HCT116 (cell line): ENCODE results near the gene C1orf159. TPM values are rescaled to one million over a fixed set of nuclear protein-coding genes. Genes with fewer than 3 reads are reported as not detected.

ENCODE experiments used
- ATAC-seq: fragments of 200-7000 bp; cut with Tn5 transposase; 2 replicates; pipeline ENCODE4 v1.9.1; 2020; ENCODE audit warnings: mild to moderate bottlenecking, moderate library complexity
- BruUV-seq: library from RNA; stranded (reverse); fragments of 400-500 nt; replicated peaks from 2 replicates; lab custom pipeline; 2021; lab: Mats Ljungman, UMichigan
- CTCF ChIA-PET: fragments of 300-600 bp; sonication (Branson Sonifier 250); formaldehyde crosslinking; loops from one replicate; lab custom pipeline; 2021; ENCODE audit warnings: antibody characterized with exemption; lab: Charles Lee
- POLR2A ChIA-PET: fragments of 300-600, 350-600 bp; sonication (Branson Sonifier 250); formaldehyde crosslinking; loops from one replicate; lab custom pipeline; 2021; ENCODE audit warnings: antibody characterized with exemption; lab: Charles Lee
- RAD21 ChIA-PET, 2 experiments: fragments of 300-600 bp; sonication (Branson Sonifier 250); formaldehyde crosslinking; loops; one replicate each; lab custom pipeline; 2023; ENCODE audit warnings: low total read pairs in 2 of 2; ENCODE audit not compliant: uncharacterized antibody in 2 of 2, unreplicated experiment in 2 of 2, low non-redundant PET in 1 of 2; lab: Charles Lee
- DNase-seq: peaks from one replicate; pipeline ENCODE4 v3.0.0-alpha.2; 2010; ENCODE audit warnings: low read depth, low spot score
- H2AFZ ChIP-seq: fragments of 200-600 bp; shearing (Covaris generic), sonication (generic); 2 replicates; pipeline ENCODE4 v1.6.1; 2017; ENCODE audit warnings: low read depth, mixed run types, mixed read lengths, antibody characterized with exemption, low read length; ENCODE audit not compliant: poor library complexity, severe bottlenecking
- H3K27ac ChIP-seq: 2 replicates; pipeline ENCODE4 v1.5.1; 2012; ENCODE audit warnings: low read depth, low read length
- H3K27me3 ChIP-seq: fragments of 200-600 bp; sonication (generic); 2 replicates; pipeline ENCODE4 v1.6.1; 2016; ENCODE audit warnings: mixed run types, low read length, mixed read lengths; ENCODE audit not compliant: insufficient read depth
- H3K36me3 ChIP-seq, 2 experiments: fragments of 200-500 bp in 1 of 2; fragments of 200-600 bp in 1 of 2; sonication (Bioruptor generic) in 1 of 2; sonication (generic) in 1 of 2; 2 replicates each; pipeline versions ENCODE4 v1.5.1 to v1.6.1; 2014 to 2016; ENCODE audit warnings: low read length in 2 of 2, inconsistent platforms in 1 of 2, mixed read lengths in 1 of 2, mixed run types in 1 of 2; ENCODE audit not compliant: insufficient read depth in 2 of 2, control insufficient read depth in 1 of 2
- H3K4me1 ChIP-seq, 2 experiments: fragments of 200-600 bp in 1 of 2; sonication (generic) in 1 of 2; 2 replicates each; pipeline versions ENCODE4 v1.5.1 to v1.6.1; 2012 to 2017; ENCODE audit warnings: low read length in 2 of 2, inconsistent platforms in 1 of 2, mild to moderate bottlenecking in 1 of 2, mixed read lengths in 1 of 2, mixed run types in 1 of 2, moderate library complexity in 1 of 2; ENCODE audit not compliant: insufficient read depth in 2 of 2, control insufficient read depth in 1 of 2
- H3K4me2 ChIP-seq: fragments of 200-600 bp; sonication (generic); 2 replicates; pipeline ENCODE4 v1.6.1; 2017; ENCODE audit warnings: mixed run types, low read length, mixed read lengths
- H3K4me3 ChIP-seq, 2 experiments: fragments of 200-600 bp in 1 of 2; sonication (generic) in 1 of 2; replicated peaks in 1 of 2; 2 replicates each; pipeline ENCODE4 v1.5.1; 2011 to 2016; ENCODE audit warnings: low read length in 2 of 2, control low read depth in 1 of 2, low read depth in 1 of 2, mild to moderate bottlenecking in 1 of 2, mixed read lengths in 1 of 2, mixed run types in 1 of 2
- H3K79me2 ChIP-seq: fragments of 200-600 bp; sonication (generic); 2 replicates; pipeline ENCODE4 v1.6.1; 2017; ENCODE audit warnings: mild to moderate bottlenecking, mixed run types, low read length, moderate library complexity, mixed read lengths; ENCODE audit not compliant: insufficient read depth
- H3K9ac ChIP-seq: fragments of 200-600 bp; sonication (generic); 2 replicates; pipeline ENCODE4 v1.6.1; 2016; ENCODE audit warnings: low read length, mixed read lengths
- H3K9me2 ChIP-seq: fragments of 200-600 bp; sonication (generic), shearing (Covaris generic); 2 replicates; pipeline ENCODE4 v1.6.1; 2017; ENCODE audit warnings: mixed run types, mild to moderate bottlenecking, moderate library complexity; ENCODE audit not compliant: insufficient read depth
- H3K9me3 ChIP-seq, 2 experiments: fragments of 200-500 bp in 1 of 2; fragments of 200-600 bp in 1 of 2; sonication (Bioruptor generic) in 1 of 2; sonication (generic) in 1 of 2; 2 replicates each; pipeline ENCODE4 v1.6.1; 2014 to 2017; ENCODE audit warnings: low read length in 2 of 2, mixed read lengths in 2 of 2, inconsistent platforms in 1 of 2, low read depth in 1 of 2, mild to moderate bottlenecking in 1 of 2, mixed run types in 1 of 2, moderate library complexity in 1 of 2; ENCODE audit not compliant: control insufficient read depth in 1 of 2, insufficient read depth in 1 of 2
- H4K20me1 ChIP-seq: fragments of 200-600 bp; sonication (generic), shearing (Covaris generic); 2 replicates; pipeline ENCODE4 v1.6.1; 2017; ENCODE audit warnings: mixed run types, mild to moderate bottlenecking, moderate library complexity; ENCODE audit not compliant: insufficient read depth
- EGR1 ChIP-seq: IDR thresholded peaks from 2 replicates; pipeline ENCODE4 v1.6.1; 2012; ENCODE audit warnings: low read depth
- ELF1 ChIP-seq: IDR thresholded peaks from 2 replicates; pipeline ENCODE4 v1.6.1; 2012; ENCODE audit warnings: low read depth, borderline replicate concordance
- EZH2 ChIP-seq: fragments of 200-600 bp; sonication (generic); IDR thresholded peaks from 2 replicates; pipeline ENCODE4 v1.6.1; 2017; ENCODE audit warnings: antibody characterized with exemption, mixed run types
- EZH2phosphoT487 ChIP-seq: fragments of 200-600 bp; IDR thresholded peaks from 2 replicates; pipeline ENCODE4 v1.6.1; 2018; ENCODE audit warnings: antibody characterized with exemption, borderline replicate concordance
- JUND ChIP-seq: IDR thresholded peaks from 2 replicates; pipeline ENCODE4 v1.6.1; 2012
- POLR2A ChIP-seq: IDR thresholded peaks from 2 replicates; pipeline ENCODE4 v1.7.0; 2011; ENCODE audit warnings: borderline replicate concordance; ENCODE audit not compliant: insufficient read depth, insufficient read length; ENCODE audit errors: extremely low read depth
- POLR2AphosphoS5 ChIP-seq: IDR thresholded peaks from 2 replicates; pipeline ENCODE4 v1.6.1; 2011; ENCODE audit warnings: mild to moderate bottlenecking, low read depth, low read length, moderate library complexity
- RAD21 ChIP-seq: IDR thresholded peaks from 2 replicates; pipeline ENCODE4 v1.6.1; 2012; ENCODE audit warnings: low read depth, mild to moderate bottlenecking
- SIN3A ChIP-seq: IDR thresholded peaks from 2 replicates; pipeline ENCODE4 v1.6.1; 2012; ENCODE audit warnings: low read depth
- SP1 ChIP-seq: IDR thresholded peaks from 2 replicates; pipeline ENCODE4 v1.6.1; 2012; ENCODE audit warnings: low read depth
- SRF ChIP-seq: IDR thresholded peaks from 2 replicates; pipeline ENCODE4 v1.6.1; 2012; ENCODE audit warnings: low read depth
- TCF7L2 ChIP-seq: IDR thresholded peaks from 2 replicates; pipeline ENCODE4 v1.7.0; 2011; ENCODE audit warnings: borderline replicate concordance, inconsistent platforms; ENCODE audit not compliant: insufficient read depth, insufficient read length; ENCODE audit errors: extremely low read depth
- ZFX ChIP-seq: fragments of 450-650 bp; IDR thresholded peaks from 2 replicates; pipeline ENCODE4 v1.6.1; 2017
- intact Hi-C: fragments of 100-400 bp; cut with micrococcal nuclease; formaldehyde crosslinking; loops from 2 replicates; pipeline ENCODE4 v1.10.0; 2022
- total RNA-seq: library from RNA; stranded (reverse); gene quantifications from one replicate; pipeline ENCODE4 v1.2.1, GENCODE V29; 2021; ENCODE audit not compliant: unreplicated experiment
- TF ChIP-seq, protein P1 (sequence below): IDR thresholded peaks from 2 replicates; pipeline ENCODE4 v1.6.1; 2011; ENCODE audit warnings: mild to moderate bottlenecking, low read length, moderate library complexity; ENCODE audit not compliant: insufficient replicate concordance; ENCODE audit errors: extremely low read depth
- TF ChIP-seq, protein P2 (sequence below), 3 experiments: fragments of 200-600 bp in 1 of 3; sonication (generic) in 1 of 3; IDR thresholded peaks in 2 of 3; conservative IDR thresholded peaks in 1 of 3; 2 replicates each; pipeline ENCODE4 v1.5.1; 2012 to 2017; ENCODE audit warnings: low read depth in 2 of 3, low read length in 2 of 3, antibody characterized with exemption in 1 of 3, borderline replicate concordance in 1 of 3, control low read depth in 1 of 3, mild to moderate bottlenecking in 1 of 3, mixed read lengths in 1 of 3, mixed run types in 1 of 3, moderate library complexity in 1 of 3; ENCODE audit not compliant: insufficient read depth in 1 of 3
- TF ChIP-seq, protein P3 (sequence below): IDR thresholded peaks from 2 replicates; pipeline ENCODE4 v1.6.1; 2012
- TF ChIP-seq, protein P4 (sequence below): IDR thresholded peaks from 2 replicates; pipeline ENCODE4 v1.6.1; 2012

Gene C1orf159
- total RNA-seq, 1 experiment from 2014 or later: 22.7 TPM

DNA sequence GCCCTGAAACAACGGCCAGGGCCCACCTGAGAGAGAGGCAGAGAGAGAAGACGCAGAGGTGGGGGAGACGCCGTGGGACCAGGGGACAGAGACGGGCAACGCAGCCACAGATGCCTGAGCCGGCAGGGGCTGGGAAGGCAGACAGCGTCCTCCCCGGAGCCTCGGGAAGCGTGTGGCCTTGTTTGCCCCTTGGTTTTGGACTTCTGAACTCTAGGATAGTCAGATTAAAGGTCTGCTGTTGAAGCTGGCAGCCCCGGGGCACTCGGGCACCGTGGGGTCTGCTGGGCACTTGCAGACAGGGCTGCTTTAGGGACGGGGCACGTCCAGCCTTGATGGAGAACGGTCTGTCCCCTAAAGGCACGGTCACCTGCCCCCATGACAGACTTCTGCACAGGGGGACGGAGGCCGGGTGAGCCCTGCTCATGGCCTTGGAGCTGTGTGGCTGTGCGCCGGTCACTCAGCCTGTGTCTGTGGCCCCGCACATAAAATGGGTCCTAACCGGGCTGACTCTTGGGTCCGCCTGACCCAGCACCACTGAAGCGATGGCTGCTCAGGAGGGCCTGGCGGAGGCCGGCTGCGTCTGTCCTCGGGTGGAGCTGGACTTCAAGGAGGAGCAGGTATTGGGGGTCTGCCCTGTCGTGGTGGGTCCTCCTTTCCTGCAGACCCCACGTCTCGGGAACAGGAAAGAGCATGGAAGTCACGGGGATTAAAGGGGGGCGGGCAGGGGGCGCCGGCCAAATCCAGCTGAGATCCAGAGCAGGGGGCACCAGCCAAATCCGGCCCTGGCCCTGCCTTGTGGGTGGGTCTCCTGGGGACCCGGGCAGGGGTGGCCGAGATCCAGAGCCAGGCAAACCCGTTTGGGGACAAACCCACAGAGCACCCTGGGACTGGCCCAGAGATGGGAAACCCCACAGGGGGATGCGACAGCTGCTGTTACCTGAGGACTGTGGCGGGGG, 32.2 kb downstream of the C1orf159 start:
- TF ChIP-seq JUND (no peak), POLR2AphosphoS5 (no peak), ZFX (no peak), EZH2 (no peak), ELF1 (no peak), SRF (no peak), EZH2phosphoT487 (no peak), RAD21 (no peak), SIN3A (no peak), TCF7L2 (no peak), POLR2A (no peak), SP1 (no peak), EGR1 (no peak)
- TF ChIP-seq, protein P1, sequence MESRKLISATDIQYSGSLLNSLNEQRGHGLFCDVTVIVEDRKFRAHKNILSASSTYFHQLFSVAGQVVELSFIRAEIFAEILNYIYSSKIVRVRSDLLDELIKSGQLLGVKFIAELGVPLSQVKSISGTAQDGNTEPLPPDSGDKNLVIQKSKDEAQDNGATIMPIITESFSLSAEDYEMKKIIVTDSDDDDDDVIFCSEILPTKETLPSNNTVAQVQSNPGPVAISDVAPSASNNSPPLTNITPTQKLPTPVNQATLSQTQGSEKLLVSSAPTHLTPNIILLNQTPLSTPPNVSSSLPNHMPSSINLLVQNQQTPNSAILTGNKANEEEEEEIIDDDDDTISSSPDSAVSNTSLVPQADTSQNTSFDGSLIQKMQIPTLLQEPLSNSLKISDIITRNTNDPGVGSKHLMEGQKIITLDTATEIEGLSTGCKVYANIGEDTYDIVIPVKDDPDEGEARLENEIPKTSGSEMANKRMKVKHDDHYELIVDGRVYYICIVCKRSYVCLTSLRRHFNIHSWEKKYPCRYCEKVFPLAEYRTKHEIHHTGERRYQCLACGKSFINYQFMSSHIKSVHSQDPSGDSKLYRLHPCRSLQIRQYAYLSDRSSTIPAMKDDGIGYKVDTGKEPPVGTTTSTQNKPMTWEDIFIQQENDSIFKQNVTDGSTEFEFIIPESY: no peak
- TF ChIP-seq, protein P2, sequence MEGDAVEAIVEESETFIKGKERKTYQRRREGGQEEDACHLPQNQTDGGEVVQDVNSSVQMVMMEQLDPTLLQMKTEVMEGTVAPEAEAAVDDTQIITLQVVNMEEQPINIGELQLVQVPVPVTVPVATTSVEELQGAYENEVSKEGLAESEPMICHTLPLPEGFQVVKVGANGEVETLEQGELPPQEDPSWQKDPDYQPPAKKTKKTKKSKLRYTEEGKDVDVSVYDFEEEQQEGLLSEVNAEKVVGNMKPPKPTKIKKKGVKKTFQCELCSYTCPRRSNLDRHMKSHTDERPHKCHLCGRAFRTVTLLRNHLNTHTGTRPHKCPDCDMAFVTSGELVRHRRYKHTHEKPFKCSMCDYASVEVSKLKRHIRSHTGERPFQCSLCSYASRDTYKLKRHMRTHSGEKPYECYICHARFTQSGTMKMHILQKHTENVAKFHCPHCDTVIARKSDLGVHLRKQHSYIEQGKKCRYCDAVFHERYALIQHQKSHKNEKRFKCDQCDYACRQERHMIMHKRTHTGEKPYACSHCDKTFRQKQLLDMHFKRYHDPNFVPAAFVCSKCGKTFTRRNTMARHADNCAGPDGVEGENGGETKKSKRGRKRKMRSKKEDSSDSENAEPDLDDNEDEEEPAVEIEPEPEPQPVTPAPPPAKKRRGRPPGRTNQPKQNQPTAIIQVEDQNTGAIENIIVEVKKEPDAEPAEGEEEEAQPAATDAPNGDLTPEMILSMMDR (IDR thresholded peaks at IDR 0.05 in 2 of 3, conservative IDR thresholded peaks at IDR 0.05 in 1 of 3; ENCODE audit: borderline replicate concordance in 1 of 3, insufficient read depth in 1 of 3, low read depth in 2 of 3, low read length in 2 of 3): no peak
- TF ChIP-seq, protein P3, sequence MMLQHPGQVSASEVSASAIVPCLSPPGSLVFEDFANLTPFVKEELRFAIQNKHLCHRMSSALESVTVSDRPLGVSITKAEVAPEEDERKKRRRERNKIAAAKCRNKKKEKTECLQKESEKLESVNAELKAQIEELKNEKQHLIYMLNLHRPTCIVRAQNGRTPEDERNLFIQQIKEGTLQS: no peak
- TF ChIP-seq, protein P4, sequence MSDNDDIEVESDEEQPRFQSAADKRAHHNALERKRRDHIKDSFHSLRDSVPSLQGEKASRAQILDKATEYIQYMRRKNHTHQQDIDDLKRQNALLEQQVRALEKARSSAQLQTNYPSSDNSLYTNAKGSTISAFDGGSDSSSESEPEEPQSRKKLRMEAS: no peak
- TF ChIP-seq, all 23 proteins: peak for 0
- POLR2A ChIA-PET: no interaction called here
- ATAC-seq: no peak

More for the DNA sequence above, 32.2 kb downstream of the C1orf159 start:
- no peak overlapping the region for H3K4me3 ChIP-seq
- no peaks in the 10 kb centered on the region for H3K79me2 ChIP-seq
- intact Hi-C loops: no loop called here
- H3K27me3 ChIP-seq: no peaks in the 10 kb centered on the region
- no peak for DNase-seq
- no peaks in the 10 kb centered on the region for H4K20me1 ChIP-seq
- no peak overlapping the region for H2AFZ ChIP-seq
- ChIA-PET RAD21 (no interaction called here), CTCF (no interaction called here)
- no TSS peak for BruUV-seq
- no peak overlapping the region for H3K4me2 ChIP-seq
- H3K36me3 ChIP-seq: no peaks in the 10 kb centered on the region
- peaks cover 10 to 18% of the 10 kb centered on the region in 2 experiments for H3K4me1 ChIP-seq
- no peak overlapping the region for H3K27ac ChIP-seq
- no peak overlapping the region for H3K9ac ChIP-seq
- H3K9me2 ChIP-seq: no peaks in the 10 kb centered on the region
- no peaks in the 10 kb centered on the region for H3K9me3 ChIP-seq
